COR-L47 (cell line): ENCODE results near the gene PLCB4.
A peak's percentile ranks its signal among the peaks of the same experiment; 100 is the strongest.

Source experiments
- DNase-seq: peaks from one replicate; lab custom pipeline; 2025; lab: John Stamatoyannopoulos, UW

The PLCB4 gene

DNA sequence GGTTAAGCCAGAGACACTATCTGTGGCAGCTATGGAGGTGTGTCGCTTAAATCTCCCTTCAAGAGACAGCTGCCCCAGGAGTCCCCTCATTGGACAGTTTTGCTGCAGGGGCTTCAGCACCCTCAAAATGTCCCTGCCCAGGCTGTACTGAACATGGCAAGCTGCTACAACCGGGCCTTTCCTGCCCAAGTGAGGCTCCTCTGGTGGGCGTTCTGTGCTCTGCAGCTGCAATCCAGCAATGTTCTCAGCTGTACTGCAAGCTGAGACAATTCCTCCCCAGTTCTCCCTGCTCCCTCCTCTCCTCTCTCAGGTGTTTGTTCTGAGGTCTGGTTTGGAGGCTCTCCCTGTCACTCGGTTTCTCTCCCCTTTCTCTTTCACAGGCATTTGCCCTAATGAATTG is 254.7 kb downstream of the PLCB4 start:
- no peak for DNase-seq

DNA sequence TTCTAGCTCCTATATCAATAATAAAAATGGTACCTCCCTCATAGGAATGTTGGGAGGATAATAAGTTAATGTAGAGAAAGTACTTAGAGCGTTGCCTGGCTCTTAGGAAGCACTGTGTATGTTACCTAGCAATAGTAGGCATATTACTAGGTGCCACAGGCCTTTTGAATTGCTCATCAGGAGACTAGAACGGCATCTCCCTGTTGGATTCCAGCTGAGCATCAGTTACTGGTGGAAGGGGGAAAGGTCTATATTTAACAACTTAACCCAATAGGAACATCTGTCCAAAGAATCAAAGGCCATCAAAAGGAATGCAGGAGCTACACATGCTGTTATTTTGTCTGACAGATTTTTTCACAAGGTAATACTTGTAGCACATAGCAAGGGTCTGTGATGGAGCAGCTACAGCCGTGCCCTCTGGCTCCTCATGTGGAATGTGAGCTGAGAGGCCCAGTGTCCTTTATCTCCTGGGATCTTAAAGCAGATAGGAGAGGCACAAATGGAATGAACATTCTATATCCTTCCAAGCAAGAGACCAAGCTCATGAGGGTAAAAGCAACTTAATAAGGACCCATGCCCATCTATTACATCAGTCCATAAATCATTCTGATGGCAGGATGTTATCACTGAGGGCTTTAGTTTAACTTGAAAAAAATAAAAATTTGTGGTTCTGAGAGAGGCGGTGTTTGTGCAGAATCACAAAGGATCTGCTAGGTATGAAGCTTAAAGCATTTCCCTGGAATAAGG is 260.6 kb downstream of the PLCB4 start:
- no peak for DNase-seq

DNA sequence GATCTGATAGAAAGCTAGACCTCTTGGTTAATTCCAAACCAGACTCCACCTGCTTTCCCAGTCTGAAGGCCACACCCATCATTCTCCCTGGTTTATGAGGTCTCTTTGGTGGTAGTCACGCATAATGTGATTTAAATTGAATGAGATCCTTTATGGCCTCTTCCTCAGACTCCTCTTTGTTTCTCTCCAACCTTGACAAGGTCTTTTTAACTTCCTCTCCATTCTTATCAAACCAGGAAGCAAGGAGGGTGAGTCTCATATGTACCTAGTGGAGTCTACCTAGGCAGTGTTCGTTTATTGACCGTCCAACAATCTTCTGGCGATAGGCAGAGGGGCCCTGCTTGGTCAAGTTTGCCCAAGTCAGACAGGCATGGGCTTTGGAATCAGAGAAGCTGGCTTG is 261.3 kb downstream of the PLCB4 start:
- DNase-seq: no peak

DNA sequence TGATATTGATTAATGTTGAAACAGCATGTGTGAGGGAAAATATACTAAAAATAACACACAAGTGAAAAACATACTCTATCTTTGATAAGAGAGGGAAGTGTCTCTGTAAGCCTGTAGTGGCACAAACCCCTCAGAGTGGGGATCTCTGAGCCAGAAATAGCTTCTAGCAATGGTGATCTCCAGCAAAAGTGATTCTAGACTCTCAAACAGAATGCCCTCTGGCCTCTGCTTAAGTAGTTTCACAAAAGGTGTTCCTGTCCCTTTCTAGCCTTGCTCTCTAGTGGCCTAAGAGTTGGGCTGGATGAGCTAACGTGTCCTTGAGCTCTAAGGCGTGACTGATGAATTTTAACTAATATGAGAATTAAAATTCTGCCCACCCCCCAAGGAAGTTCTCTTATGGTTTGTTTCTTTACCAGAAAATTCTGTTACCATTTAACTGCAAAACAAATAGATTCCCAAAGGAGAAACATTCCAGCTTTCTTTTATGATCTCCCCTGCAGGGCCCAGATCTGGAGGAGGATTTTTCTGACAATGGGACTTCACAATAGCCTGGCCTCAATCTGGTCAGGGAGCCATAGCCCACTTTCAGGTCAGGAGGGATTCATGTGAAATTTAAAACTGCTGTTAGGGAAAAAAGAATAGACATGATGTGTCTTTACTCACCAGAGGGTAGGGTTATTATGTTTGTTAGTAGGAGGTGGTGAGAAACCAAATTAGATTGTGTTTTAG is 263.0 kb downstream of the PLCB4 start:
- no peak for DNase-seq

DNA sequence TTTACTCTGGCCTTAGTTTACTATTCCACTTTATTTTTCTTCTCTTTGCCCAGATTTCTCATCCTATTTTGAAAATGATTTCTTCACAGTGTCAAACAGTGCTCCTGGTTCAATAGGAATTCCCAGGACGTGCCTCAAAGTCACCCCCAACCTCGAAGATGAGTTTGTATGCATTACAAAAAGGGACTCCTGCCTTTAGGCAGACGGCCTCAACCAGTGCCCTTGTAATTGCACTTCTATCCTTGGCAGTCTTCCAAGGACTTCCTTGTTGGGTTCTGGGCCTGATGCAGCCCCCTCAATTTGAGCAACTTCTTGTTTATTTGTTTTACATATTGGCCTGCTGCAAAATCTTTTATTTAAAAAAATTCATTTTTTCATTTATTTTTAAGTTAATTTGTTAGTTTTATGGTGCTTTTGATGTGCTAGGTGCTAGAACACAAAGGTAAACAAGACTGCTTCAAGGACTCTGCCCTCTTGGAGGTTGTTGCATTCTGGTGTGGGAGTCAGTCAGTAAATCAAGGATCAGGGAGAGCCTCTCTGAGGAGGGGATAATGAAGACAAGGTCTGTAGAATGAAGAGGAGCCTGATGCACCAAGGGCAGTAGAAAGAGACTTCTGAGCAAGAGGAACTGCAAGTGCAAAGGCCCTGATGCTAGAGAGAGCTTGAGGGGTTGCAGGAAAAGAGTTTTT is 264.0 kb downstream of the PLCB4 start:
- peak; percentile 56 for DNase-seq

DNA sequence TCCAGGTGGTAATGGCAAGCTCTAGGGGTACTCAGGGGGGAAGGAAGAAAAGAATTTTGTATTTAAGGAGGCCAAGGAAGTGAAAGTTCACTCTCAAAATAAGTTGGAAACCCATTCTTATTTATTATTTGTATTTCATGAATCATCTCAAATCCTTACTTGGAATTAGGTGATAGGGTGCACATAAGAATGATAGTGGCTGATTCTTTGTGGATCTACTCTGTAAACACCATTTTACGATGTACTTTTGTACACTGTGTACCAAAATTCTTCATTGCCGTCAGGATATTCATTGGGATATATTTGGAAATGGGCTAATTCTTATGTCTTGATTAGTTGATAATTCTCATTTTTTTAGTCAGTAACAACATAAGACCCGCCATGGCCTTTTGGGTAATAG is 266.0 kb downstream of the PLCB4 start:
- no peak for DNase-seq

DNA sequence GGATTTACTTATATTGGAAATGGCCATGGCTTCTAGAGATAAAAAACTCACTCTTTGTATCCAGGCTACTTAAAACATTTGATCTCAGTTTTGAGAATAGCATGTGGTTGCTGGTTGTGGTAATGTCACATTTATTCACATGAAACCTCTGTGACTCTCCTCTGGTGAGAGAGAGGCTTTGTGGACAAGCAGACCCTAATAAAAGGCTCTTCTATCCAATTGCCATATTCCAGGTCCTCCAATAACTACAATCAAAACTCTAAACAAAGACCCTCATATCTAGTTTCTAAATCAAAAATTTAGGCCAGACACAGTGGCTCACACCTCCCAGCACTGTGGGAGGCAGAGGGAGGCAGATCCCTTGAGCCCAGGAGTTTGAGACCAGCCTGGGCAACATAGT is 269.2 kb downstream of the PLCB4 start:
- DNase-seq: no peak

DNA sequence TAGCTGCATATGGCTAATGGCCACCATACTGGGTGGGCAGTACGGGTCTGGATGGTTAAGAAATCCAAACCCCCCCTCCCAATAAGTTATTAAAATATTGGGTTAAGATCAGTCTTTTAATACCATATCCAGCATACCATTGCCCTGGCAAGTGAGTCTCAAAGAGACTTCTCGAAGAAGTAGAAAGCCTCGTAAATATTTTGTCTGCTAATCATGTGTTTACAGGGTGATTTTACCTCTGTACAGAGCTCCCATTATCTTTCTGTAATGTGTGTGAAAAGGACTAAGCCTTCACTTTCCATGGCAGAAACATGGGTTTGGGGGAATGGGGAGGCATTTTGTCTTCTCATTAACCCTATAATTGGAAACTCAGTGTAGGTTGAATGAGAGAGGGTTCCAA is 270.8 kb downstream of the PLCB4 start:
- DNase-seq: no peak

DNA sequence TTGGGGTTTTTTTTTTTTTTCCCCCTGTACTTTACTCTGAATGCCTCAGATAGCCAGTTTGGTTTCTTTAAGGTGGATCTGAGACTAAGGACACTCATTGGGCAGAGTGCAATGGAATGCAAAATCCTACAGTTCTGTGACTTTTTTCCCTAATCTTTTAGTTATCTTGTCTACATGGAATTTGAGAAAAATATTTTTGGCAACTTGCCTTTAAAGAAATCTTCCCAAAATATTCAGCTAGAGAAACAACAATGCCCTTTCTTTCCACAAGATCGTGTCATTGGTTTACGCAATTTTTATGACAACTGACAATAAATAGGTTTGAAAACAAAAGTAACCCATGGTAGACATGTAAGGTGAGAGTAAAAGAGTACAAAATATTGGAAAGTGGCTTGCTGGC is 273.8 kb downstream of the PLCB4 start:
- DNase-seq: no peak

DNA sequence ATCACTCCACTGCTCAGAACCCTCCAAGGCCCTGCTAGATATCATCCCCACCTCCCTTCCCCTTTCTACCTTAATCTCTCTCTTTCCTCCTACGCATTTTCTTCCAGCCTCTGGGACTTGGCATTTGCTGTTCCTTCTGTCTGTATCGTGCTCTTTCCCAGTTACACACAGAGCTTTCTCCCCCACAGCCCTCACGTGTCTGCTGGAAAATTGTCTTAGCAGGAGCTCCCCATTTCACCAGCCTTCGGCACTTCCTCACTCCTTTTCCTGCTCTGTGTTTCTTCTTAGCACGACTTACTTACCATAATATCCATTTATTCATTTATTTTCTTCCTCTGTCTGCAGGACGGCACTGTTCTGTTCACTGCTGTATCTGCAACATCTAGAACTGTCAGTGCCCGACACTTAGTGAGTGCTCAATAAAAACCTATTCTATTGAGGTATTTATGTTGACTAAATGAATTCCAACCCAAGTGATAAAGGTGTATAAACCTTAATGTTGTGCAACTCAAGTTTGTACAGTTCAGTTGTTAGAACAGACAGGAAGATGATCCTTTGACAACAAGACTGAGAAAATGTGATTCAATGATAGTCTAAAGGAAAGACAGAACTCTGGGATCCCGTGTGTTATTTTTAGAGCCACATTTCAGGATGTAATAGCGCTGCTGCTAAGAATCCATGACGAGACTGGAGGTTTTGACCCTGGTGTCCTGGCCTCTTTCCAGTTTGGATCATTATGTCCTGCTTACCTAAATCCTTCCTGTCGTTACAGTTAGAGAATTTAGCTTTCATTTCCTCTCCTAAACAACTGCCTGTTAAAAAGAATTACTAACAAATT is 275.4 kb downstream of the PLCB4 start:
- DNase-seq: no peak

DNA sequence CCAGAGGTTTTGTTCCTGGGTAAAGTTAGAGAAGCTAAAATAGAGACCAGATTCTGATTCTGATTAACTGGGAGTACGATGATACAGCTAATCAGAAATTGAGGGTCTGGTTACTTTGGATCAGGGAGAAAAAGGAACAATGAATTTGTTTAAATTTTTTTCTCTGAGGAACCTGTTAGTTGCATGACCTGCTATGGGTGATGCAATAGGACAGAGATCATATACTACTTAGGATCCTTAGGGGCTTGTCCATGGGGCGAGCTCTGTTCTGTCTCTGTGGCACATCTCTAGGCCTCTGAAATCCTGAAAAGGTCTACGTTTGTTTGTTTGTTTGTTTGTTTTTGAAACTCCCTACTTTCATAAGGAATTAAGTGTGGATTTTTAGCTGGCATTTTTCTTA is 279.4 kb downstream of the PLCB4 start:
- DNase-seq: no peak

DNA sequence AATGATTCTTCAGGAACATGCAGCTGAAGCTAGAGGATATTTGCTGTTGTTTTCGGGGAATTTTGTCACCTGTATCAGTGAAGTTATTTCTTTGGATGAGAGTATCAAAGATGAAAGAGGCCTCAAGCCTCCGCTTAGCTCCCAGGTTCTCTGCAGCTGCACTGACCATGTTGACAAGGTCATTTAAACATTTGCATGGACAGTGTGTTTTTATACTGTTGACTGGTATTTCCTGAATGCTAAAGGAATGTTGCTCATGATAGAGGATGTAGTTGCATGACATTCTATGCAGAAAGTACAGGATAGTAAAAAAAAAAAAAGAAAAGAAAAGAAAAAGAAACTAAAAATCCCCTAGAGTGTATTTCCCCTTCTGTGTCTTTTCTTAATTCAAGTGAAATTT is 279.9 kb downstream of the PLCB4 start:
- DNase-seq: no peak

DNA sequence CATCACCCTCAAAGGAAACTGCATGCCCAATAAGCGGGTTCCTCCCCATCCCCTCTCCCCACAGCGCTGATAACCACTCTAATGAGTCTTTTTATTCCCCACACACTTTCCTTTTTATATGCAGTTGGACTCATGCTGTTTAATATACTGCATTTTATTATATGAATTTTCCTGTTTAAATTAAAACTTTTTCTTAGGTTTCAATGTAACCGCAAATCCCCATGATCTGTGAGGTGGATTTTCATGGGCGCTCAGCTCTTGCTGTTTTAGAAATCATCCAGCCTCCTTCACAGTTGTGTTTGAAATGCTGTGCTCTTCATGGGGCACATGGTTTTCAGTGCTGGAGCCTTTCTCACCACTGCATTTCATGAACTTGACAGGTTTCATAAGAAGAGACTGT is 280.4 kb downstream of the PLCB4 start:
- no peak for DNase-seq

DNA sequence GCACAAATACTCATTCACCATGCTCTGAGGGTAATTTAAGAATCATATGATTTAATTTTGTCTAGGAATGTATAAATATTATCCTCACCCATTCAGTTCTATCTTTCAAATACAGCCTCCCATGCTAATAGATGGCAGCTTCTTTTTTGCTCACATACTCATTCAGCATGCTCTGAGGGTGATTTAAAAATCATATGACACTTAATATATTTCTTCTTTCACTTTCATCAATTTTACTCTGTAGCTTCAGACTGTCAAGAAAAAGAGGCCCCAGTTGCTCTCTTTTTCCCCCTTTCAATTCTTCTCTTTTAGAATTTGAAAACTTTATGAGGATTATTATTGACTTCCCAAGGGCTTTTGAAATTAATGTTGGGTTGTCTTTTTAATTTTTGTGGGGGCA is 283.9 kb downstream of the PLCB4 start:
- no peak for DNase-seq

DNA sequence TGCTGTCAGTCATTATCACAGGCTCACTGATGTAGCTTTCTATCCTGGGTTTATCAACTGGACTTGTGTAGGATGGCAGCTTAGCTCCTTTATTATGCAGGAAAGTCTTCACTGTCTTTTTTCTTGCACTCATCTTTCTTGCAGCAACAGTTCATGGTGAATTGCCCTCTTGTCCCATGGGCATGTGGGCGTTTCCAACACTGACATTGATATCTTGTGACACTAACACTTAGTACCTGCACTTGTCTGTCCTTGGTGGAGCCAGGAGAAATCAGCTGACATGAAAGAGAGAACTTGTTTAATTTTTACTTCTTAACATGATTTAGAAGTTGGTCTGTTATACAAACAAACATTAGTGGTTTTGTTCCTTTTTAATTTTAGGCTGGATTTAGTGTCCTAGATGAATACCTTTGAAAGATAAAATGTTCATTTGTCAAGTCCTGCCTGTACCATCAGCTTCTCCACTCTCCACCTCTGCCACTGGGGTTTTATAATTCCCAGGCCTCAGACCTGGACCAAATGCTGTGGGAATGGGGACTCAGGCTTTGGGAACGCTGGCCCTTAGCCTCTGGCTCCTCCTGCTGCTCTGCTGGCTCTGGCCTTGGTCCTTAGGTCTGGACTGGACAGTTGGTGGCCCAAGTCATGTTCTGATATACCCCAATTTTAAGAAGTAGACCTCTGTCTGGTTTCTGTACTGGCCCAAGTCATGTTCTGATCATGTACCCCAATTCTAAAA is 284.5 kb downstream of the PLCB4 start:
- DNase-seq: no peak

DNA sequence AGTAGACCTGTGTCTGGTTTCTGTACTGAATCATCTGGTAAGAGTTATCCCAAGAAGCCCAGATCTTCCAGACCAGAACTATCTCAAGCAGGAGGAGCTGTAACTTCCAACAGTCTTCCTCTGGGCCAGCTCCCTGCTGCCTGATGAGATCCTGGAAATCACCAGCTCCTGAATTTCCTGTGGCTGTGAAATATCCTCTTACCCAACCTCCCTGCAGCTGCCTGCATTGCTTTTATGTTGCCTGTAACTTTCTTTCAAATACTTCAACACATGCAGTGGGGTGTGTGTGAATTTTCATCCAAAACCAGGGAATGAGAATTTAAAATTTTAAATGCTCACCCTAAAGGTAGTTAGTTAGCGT is 285.0 kb downstream of the PLCB4 start:
- DNase-seq: no peak

DNA sequence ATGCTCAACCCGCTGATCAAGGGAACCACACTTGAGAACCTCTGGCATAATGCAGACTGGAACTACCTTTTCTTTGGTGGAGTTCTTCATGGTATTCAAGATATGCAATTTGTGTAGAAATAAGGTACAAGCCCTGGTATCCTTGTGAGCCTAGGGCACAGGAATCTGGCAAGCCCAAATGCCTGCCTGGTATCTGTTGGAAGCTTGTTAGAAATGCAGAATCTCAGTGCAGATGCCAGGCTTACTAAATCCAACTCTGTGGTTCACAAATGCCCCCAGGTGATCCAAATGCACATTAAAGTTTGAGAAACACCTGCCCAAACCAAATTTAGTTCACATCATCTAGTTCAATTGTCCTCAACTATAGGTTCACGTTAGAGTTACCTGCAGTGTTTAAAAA is 285.7 kb downstream of the PLCB4 start:
- DNase-seq: no peak

DNA sequence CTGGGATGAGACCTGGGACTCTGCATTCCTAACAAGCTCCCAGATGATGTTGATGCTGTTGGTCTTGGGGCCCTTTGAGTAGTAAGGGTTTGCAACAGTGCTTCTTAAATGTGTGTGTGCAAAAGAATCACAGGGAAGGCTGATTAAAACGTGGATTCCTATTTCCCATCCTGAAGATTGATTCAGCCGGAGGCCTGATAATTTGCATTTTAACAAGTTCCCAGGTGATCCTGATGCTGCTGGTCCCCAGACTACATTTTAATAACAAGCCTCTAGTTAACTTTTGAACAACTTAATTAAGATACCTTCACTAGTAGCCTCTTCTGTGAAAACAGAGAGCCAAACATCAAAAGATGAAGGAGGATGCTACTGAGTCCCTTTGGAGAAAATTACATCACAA is 289.1 kb downstream of the PLCB4 start:
- no peak for DNase-seq

DNA sequence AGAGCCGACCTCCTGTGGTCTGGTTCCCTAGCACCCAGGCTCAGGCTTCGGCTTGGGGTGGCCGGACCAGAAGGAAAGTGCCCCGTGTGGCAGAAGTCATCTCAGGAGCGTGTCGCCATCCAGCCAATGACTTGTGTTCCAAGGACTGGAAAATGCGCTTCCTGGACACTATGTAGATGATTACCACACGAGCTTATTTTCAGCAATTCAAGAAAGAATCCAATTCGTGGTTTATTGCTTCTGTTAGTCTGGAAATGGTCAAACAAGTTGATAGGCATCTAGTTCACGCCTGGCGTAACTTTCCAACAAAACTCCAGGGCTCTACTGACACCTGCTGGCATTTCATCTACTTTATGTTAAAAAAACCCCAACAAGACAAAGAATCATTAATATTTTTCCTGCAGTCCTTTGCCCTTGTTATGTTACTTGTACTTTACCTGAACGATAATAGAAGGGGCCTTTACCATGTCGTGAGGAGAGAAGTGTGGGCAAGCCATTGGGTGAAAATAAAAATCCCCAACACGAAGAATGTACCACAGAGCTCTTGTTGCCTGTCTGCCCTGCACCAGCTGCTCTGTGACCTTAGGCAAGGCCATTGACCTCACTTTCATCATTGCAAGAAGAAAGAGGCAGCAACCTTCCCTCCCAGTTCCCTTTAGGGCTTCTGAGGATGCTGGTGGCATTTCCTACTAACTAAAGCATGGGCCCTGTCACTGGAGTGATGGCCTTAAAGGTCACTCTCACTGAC is 290.8 kb downstream of the PLCB4 start:
- peak; percentile 49 for DNase-seq

DNA sequence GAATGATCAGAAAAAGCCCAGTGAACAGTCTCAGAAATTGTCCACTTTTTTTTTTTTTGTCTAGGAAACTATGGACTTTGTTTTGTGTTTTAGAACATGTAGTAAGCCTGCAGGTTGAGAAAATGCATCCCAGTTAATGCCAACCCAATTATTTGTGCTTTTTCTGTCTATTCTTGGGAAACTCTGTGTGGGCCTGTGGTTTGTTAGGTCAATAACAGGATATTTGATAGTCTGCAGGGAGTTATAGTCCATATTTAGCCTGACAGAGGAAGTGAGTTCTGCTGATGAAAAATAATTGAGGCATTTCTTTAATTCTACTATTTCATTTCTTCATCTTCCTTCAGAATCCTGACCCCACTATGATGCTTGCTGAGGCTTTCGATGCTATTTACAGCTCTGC is 291.5 kb downstream of the PLCB4 start:
- DNase-seq: no peak

DNA sequence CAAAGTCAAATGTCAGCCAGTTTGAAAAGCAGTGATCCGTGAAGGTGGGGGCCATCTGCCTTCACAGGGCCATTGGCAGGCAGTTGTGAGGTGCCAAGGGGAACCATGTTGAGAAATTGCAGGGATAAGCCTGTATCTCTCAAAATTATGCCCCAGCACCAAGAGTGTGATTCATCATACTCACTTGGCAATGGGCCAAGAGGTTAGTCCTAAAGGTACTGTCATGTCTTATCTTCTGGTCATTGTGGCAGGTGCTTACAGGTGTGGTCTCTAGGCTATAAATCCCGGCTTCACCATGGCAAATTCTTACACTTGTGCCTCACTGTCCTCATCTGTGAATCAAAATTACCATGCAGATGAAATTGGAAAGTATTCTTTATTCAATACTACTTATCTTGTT is 294.8 kb downstream of the PLCB4 start:
- DNase-seq: no peak
